ENCODE measurements around the gene RING1. TPM values are rescaled to one million over a fixed set of nuclear protein-coding genes. Genes with fewer than 3 reads are reported as not detected.

RING1 gene
- total RNA-seq, 1 experiment from 2014 or later: 31.0 TPM

DNA sequence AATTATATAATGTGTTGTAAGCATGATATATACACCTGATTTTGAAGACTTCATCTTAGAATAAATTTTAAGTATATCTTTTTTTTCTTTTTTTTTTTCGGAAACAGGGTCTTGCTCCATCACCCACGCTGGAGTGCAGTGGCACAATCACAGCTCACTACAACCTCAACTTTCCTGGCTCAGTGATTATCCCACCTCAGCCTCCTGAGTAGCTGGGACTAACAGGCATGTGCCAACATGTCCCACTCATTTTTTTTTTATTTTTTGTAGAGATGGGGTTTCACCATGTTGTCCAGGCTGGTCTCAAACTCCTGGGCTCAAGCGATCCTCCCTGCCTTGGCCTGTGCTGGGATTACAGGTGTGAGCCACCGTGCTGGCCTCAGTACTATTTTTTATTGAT is 46.3 kb downstream of the RING1 start:
- H3K14ac ChIP-seq (ENCODE audit: insufficient read depth, low read length): no peak overlapping the region
- no peak overlapping the region for H3K27ac ChIP-seq (ENCODE audit: insufficient read length, low read depth, low read length)
- no peaks in the 10 kb centered on the region for H3K27me3 Mint-ChIP-seq (ENCODE audit: low read depth)
- H3K79me1 ChIP-seq (ENCODE audit: insufficient read depth, low read depth, low read length, poor library complexity, severe bottlenecking): no peaks in the 10 kb centered on the region
- peaks cover 12 to 47% (median 39%) of the 10 kb centered on the region in 3 experiments for H3K36me3 Mint-ChIP-seq (ENCODE audit: insufficient read depth in 1 of 3, low read depth in 3 of 3)
- TF ChIP-seq, protein P1, sequence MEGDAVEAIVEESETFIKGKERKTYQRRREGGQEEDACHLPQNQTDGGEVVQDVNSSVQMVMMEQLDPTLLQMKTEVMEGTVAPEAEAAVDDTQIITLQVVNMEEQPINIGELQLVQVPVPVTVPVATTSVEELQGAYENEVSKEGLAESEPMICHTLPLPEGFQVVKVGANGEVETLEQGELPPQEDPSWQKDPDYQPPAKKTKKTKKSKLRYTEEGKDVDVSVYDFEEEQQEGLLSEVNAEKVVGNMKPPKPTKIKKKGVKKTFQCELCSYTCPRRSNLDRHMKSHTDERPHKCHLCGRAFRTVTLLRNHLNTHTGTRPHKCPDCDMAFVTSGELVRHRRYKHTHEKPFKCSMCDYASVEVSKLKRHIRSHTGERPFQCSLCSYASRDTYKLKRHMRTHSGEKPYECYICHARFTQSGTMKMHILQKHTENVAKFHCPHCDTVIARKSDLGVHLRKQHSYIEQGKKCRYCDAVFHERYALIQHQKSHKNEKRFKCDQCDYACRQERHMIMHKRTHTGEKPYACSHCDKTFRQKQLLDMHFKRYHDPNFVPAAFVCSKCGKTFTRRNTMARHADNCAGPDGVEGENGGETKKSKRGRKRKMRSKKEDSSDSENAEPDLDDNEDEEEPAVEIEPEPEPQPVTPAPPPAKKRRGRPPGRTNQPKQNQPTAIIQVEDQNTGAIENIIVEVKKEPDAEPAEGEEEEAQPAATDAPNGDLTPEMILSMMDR (conservative IDR thresholded peaks at IDR 0.05): no peak
- no peak overlapping the region for H4K91ac ChIP-seq (ENCODE audit: insufficient read length, low read depth, low read length)
- no peak overlapping the region for H4K8ac ChIP-seq (replicated peaks; ENCODE audit: insufficient read length, low read depth, low read length)
- no peak overlapping the region for H3K4me3 Mint-ChIP-seq
- no peak overlapping the region for H2BK15ac ChIP-seq (ENCODE audit: low read depth, low read length)
- no peak overlapping the region for H3T11ph ChIP-seq (ENCODE audit: low read length)
- H3K56ac ChIP-seq (ENCODE audit: insufficient read length, low read depth, low read length): no peak overlapping the region
- H3K27me3 ChIP-seq (ENCODE audit: insufficient read depth, low read length): no peaks in the 10 kb centered on the region
- no peaks in the 10 kb centered on the region for H3K79me2 ChIP-seq (ENCODE audit: insufficient read depth, low read length)
- H3K4me2 ChIP-seq (ENCODE audit: insufficient read depth, insufficient read length, low read length): no peak overlapping the region
- H3K9ac ChIP-seq (ENCODE audit: extremely low read depth, insufficient read length, low read length): no peak overlapping the region
- H3K23ac ChIP-seq (ENCODE audit: insufficient read length, low read depth, low read length): no peak overlapping the region
- no peak overlapping the region for H2BK12ac ChIP-seq (ENCODE audit: insufficient read length, low read depth, low read length)
- H2BK5ac ChIP-seq (ENCODE audit: insufficient read length, low read length): no peak overlapping the region
- no peak overlapping the region for H2BK120ac ChIP-seq (ENCODE audit: low read depth, low read length, poor library complexity, severe bottlenecking)
- no peak overlapping the region for H3K4ac ChIP-seq (ENCODE audit: low read depth, low read length)
- H3K4me1 ChIP-seq (ENCODE audit: insufficient read depth, low read length): no peaks in the 10 kb centered on the region
- H3K9me3 ChIP-seq (ENCODE audit: control insufficient read depth, low read depth, low read length): no peaks in the 10 kb centered on the region
- H2AK5ac ChIP-seq (ENCODE audit: insufficient read length, low read length): no peak overlapping the region
- H3K18ac ChIP-seq (ENCODE audit: insufficient read length, low read depth, low read length): no peak overlapping the region
- peaks cover 2% of the 10 kb centered on the region for H3K23me2 ChIP-seq (ENCODE audit: insufficient read length, low read depth, low read length, poor library complexity, severe bottlenecking)
- no peaks in the 10 kb centered on the region for H4K20me1 ChIP-seq (ENCODE audit: control insufficient read depth, insufficient read depth, insufficient read length)
- H4K5ac ChIP-seq (ENCODE audit: insufficient read length, low read depth, low read length): no peak overlapping the region
- H3K4me1 Mint-ChIP-seq: peaks cover 9 to 14% of the 10 kb centered on the region in 2 experiments
- H2AFZ ChIP-seq (ENCODE audit: low read length): no peak overlapping the region
- no peak overlapping the region for H2BK20ac ChIP-seq (ENCODE audit: low read depth, low read length, poor library complexity, severe bottlenecking)
- H3K27ac Mint-ChIP-seq: no peak overlapping the region
- DNase-seq: no peak
- H3K9me3 Mint-ChIP-seq: no peaks in the 10 kb centered on the region
- WGBS (ENCODE audit: extremely low coverage, insufficient read length, low lambda C conversion rate): no CpG with 5 or more reads among the region's 4 CpGs
